ENCODE data around the gene RPS6KA2.

Gene RPS6KA2

DNA sequence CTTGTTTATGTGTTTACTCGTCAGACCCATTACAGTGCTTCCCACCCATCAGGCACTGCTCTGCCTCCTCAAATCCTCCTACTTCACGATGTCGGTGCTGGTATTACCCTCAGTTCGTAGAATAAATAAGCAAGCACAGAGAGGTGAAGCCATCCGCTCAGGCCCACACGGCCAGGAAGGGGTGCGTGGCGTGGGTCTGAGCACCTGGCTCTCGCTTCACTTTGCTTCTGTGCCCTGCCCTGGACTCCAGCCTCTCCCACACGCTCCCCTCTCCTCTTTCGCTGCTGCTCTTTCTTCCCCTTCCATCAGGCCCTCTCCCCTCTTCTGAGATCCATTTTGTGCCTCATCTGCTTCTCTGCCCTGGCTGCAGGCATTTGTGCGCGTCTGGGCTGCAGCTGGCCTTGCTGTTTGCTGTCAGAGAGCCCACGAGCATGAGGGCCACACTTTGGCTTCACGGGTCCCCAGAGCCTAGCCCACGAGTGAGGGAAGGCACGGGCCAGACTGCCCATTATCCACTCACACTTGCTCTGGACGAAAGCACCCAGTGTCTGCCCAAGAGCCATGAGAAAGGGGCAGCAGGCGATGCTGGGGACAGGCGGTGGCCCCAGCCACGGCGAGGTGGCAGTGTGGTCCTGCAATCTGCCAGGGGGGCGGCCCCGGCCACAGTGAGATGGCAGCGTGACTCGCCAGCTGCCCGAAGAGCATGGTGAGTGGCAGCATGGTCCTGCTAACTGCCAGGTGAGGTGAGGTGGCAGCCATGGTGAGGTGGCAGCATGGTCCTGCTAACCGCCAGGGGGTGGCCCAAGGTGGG, 148.1 kb downstream of the RPS6KA2 start:
- no peak for DNase-seq

DNA sequence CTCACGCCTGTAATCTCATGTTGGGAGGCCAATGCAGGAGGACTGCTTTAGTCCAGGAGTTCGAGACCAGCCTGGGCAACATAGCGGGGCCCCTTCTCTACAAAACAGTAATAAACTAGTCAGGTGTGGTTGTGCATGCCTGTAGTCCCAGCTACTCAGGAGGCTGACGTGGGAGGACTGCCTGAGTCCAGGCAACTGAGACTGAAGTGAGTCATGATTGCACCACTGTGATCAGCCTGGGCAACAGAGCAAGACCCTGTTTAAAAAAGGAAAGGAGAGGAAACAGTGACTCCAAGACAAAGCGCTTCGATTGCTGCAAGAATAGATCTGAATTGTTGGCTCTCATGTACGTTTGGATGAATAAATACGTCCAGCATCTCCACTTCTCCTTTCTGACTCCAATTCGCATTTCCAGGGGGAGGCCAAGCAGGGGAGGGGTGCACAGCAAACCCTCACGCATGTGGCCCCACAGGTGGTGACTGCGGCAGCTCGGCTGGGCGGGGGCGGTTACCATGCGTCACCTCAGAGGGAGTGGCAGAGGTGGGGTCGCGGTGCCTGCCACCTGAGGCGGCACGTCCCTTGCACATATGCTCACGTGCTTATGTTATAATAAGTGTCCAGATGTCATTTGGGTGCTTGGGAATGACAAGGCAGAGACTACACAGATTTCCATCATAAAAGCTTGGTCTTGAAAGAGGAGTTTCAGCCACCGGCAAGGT, 149.2 kb downstream of the RPS6KA2 start:
- no peak for DNase-seq

DNA sequence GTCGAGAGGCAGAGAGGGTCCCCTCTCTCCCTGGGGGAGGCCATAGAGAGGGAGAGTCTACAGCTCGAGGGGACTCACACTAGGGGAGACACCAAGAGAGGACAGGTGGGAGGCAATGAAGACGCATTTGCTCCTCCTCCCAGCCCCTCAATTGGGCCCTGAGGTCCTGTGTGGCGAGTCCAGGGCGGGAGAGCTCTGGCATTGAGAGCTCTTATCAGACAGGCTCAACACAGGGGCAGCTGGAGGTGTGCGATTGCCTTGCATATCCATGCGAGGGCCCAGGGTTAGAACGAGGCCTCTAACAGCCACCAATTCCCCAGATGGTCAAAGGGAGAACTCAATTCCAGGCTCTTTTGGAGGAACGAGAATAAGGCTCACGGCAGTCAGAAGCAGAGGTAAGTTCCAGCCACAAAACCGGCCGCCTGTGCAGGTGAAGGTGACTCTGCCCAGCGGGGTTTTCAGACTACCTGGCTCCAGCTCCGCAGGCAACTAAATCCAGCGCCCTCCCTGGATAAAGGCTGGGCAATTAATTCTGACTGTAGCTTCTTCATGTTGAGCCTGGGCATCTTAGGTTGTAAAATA, 150.3 kb downstream of the RPS6KA2 start:
- no peak for DNase-seq

DNA sequence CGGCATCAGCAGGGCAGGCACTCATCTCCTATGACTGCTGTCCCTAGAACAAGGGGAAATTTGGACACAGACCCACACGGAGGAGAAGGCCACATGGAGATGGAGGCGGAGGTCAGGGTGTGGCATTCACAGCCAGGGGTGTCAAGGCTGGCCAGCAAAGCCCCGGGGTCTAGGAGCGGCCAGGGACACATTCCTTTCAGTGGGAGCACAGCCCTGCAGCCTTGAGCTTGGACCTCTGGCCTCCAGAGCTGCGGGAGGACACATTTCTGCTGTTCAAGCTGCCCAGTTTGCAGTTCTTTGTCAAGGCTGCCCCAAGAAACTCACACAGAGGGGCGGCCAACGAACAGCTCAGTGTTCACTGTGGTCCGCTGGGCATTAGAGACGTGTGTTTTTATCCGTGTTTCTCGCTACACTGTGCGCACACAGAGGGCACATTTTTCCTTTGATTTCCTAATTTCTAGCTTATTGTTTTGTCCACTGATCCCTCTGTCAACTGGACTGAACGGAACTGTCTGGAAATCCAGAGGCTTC, 150.9 kb downstream of the RPS6KA2 start:
- no peak for DNase-seq

DNA sequence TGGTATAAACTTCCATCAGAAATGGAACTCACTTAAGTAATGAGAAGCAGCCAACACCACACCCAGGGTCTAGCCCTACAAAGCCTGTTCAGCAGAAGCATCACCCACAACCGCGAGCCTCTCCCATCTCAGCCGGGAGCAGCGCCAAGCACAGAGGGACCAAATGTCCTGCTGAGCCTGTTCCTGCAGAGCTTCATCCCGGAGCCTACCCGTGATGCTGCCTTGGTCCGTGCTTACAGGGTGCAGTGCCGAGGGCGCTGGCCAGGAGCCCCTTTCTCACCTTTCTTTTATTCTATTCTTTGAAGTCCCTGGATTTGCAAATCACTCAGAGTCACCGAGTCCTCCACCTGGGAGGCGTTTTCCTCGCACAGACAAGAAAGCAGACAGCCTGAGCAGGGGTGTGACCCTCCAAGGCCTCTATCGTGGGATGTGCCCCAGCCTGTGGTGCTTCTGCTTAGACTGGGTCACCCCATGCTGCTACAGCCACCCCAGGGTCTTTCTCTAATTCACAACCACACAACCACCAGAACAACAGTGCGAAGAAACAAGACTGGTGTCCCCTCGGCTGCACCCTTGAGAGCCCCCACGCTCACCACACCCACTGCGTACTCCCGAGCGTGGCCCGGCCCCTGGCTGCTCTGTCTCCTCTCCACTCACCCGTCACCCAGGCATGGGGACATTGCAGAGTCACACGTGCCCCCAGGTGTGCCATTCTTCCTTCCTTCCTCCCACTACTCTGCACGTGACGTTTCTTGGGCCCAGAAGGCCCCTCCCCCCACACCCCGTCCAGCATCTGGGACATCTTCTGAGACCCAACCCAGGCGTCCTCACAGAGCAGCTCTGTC, 152.1 kb downstream of the RPS6KA2 start:
- DNase-seq, result no peak

DNA sequence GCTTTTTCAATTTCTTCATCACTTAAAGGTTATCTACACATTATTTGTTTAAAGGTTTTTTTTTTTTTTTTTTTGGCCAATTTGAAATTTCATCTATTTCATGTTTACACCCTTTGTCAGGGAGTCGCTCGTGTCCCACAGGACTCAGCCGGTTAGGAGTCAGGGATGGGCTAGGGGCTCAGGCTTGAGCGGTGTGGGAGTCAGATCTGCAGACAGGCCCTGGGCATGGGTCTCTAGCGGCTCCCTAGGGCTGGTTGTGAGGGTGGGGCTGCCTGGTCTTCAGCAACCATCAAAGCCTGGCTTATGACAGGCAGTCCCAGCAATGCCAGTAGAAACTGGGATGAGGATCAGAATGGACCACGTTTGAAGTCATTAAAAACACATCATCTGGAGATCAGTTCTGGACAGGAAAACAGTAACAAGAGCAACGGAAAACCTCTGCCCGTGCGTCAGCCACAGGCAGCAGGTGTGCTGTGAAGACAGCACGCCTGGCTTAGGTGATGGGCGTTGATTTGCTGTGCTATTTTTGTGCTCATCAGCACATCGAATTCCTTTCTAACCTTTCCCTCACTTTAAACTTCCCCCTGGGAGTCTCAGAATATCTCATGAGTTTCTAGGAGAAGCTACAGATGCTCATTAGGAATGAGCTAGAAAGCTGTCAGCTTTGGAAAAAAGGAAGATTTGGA, 153.0 kb downstream of the RPS6KA2 start:
- DNase-seq, result no peak

DNA sequence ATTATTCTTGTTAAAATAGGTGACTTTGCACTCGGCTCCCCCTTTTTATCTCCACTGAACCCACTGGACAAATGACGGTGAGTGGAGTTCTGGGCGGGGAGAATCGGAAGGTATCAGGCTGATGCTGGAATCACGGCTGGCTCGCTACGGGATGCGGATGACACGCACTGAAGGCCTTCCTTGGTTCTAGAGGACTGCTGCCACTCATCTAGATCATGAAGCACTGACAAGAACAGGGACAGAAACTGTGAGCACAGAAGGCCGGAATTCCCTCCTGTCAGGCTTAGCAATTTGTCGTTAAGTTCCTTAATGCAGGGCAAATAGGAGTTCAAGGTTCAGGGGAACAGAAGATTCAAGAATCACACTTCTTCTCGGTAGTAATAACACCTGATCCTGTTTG, 154.4 kb downstream of the RPS6KA2 start:
- DNase-seq, result no peak

DNA sequence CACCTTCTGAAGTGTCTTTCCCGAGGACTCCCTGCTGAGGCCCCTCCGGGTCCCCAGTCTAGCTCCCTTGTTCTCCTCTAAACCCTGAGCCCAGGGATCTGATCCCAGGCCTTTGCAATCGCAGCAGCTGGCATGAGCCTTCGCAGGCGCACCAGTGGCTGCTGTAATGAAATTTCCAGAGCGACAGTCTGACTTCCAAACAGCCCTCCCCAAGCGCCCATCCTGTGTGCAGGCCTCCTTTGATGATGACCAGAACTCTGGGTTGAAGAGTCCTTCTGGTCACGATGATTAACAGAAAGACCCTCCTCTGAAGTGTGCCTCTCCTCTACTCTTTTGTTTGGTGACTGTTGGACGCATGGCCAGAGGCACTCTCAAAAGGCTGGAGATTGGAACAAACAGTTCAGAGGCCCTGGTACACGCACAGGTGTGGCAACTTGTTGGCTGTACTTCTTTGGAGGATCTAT, 155.2 kb downstream of the RPS6KA2 start:
- no peak for DNase-seq

DNA sequence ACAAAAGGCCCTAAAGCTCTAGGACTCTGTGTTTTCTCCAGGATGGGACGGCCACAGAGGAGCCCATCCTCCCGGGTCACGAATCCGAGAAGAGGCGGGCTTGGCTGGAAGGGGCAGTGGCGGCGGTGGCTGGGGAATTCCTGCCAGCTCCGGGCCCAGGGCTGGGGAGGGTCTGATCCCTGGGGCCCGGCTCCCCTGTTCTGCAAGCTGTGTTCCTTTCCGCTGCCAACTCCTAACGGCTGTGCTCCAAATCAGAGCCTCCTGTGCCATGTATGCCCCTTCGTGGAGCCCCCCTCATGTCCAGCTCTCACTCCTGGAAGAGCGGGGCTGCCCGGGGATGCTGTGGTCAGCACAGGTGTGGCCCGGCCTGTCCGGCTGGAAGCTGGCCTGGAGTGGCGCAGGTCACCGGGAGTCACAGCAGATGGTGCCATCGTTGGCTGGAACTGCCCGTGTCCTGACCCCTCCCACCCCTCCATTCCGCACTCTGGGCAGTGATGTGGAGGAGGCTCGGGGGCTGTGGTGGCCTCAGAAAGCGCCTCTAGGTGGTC, 156.1 kb downstream of the RPS6KA2 start:
- no peak for DNase-seq

DNA sequence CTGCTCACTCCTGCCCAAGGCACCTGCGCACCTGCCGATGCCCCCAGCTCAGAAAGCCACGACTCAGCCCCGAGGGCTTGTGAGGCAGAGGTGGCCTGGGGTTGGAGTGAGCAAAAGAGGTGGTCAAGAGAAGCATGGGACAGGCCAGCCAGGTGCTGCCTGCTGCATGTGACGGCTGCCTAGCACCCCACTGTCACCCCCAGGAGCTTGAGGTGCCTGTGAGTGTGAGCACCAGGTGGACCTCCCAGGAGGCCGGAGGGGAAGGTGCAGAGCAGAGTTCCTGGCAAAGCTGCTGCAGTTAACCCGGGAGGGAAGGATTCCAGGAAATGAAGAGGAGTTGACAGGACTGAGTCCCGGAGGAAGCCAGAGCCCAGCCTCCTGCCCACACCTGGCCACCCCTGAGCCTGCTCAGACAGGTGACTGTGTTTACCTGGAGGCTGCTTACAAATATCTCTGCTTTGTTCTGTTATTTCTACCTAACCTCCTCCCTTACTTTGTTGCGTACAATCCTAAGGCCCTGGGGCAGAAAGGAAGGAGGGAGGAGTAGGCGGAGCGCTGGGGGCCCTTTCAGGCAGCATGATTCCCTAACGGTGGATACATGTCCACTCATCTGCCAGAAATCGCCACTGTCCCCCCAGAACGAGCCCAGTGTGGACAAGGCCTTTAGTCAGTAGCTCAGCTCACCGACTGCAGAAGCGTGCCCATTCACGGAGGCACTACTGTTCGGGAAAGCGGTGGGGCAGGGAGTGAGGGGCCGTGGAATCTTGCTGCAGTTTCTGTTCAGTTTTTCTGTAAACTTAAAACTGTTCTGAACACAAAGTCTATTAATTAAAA, 156.8 kb downstream of the RPS6KA2 start:
- DNase-seq, result no peak

DNA sequence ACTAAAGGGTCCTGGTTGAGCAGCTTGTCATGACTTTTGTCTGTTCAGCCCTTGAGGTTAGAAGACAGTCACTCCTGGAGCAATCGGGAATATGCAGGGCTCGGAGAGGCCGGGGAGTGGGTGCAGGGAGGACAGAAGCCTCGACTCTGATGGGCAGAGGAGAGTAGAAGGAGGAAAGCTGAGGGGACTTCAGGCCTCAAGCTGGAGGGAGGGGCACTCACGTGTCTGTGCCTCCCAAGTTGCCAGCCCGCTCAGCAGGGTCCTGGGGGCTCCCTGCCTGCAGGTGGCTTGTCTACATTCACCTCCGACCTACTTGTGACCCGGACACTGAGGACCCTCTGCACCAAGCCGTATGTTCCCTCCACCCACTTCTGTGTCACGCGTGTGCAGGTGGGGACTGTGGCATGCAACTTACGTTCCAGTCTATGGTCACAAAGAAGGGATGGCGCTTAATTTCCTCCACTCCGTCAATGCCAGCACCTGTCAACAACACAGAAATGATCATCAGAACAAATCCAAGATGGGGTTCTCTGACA, 157.6 kb downstream of the RPS6KA2 start:
- DNase-seq, result no peak

DNA sequence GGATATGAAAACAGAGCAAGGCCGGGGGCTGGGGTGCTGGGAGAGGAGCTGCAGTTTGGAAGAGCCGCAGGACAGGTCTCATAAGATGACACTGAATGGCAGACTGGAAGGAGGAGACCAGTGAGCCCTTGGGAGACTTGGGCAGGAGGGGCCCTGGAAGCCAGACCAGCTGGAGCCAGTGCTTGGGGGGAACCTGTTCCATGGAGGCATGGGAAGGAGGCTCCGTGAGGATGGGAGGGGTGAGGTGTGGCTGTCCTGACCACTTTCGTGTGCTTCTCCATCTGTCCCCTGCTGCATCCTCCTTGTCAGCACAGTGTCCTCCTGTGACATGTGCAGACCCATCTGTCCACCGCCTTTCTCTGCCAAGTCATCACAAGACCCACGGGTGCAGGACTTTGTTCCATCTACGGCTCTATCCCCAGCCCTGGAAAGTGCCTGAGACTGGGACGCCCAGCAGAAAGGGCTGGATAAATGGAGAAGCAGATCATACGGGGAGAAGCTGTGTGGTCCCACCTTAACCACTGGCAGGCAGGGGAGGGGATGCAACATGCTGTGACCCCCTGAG, 159.5 kb downstream of the RPS6KA2 start:
- no peak for DNase-seq

DNA sequence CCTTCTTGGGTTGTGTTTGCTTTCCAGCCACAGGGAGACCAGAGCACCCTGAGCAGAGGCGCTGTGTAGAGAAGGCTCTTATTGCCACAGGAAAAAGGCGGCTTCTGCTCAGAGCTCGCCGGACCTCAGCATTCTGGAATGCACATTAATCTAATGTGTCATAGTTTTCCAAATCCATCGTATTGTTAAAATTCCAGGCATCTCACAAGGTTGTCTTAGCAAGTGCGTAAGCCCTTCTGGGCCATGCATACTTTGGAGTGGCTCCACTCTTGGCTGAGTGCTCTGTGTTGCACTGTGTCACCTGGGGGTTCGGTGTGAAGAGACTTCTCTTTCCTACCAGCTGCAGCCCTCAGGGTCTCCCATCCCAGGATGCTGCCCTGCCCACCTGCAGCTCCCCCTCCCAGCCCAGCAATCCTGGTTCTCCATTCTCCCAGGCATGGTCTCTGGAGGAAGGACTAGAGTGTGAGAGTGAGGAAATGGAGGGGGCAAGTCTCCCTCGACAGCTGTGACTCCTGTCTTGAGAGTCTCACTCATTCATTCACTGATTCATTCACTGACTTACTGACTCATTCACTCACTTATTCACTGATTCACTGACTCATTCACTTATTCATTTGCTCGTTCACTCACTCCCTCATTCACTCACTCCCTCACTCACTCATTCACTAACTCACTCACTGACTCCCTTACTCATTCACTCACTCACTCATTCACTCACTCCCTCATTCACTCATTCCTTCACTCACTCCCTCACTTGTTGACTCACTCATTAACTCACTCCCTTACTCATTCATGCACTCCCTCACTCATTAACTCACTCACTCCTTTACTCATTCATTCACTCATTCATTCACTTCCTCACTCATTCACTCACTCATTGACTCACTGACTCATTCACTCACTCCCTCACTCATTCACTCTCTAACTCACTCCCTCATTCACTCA, 160.6 kb downstream of the RPS6KA2 start:
- no peak for DNase-seq

DNA sequence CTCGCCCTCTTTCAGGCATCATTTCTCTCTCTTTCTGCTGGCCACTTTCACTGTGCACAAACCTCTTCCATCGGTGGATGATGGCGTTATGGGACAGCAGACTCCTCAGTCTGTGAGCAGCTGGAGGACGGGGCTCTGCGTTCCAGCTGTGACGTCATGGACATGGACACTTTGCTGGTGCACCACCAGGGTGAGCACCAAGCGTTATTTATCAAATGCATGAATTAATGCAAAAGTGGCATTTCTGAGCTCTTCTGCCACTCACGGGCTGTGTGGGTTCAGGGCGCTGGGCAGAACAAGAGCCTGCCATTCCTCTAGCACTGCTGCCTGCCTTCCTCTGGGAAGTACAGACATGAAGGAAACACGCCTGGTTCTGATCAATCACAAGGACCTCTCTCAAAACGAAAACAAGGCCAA, 161.4 kb downstream of the RPS6KA2 start:
- DNase-seq, result no peak

DNA sequence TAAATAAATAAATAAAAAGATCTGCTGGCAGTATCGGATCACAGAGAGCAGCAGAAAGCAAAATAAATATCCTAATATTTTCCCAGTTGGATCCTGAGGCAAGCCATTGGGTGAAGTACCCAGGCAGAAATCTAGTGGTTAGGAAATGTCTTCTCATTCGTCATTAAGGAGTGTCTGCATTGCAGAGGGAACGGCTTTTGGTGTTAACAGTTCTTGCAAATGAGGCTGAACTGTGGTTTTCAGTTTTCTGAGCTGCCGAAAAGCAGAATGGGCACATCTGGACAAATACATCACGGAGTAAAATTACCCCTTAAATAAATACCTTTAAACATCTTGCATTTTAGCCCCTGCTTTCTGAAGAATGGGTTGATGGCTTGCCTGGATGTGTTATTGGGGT, 162.1 kb downstream of the RPS6KA2 start:
- DNase-seq, result no peak

DNA sequence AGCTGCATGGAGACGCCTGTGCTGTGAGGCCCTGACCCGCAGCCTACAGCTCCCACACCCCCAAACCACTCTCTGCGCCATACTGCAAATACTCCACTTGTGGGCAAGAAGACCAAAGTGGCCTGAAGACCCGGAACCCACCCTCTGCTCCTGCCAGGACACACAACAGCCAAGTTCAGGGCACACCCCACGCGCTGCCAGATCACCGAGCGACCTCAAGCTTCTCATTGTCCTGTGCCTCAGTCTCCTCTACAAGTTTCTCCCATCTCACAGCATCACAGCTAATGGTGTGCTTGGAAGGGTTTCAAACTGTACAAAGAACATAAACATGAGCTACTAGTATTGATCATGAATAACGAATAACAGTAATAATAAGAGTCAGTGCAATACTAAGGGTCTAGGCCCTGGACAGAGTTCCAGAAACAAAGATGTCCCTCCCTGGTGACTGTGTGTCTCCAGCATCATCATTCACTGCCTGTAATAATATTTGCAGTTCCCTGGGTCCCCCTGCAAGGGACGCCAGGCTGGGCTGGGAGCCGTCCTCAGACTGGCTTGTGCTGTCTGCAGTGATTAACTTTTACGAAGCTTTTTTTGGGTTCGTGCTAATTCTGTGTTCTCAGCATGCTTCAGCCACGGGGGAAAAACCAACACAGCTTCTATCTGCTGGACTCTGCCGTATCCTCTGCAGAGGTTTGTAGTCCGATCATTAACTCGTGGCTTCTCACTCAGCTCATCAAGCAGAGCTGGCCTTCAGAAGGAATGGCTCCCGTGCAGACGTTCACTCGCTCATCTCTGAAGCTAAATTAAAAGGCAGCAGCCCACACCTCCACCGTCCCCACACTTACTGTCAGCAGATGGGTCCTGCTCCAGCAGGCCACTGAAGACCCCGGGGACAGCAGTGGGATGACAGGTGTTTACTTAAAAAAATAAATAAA, 162.7 kb downstream of the RPS6KA2 start:
- no peak for DNase-seq

DNA sequence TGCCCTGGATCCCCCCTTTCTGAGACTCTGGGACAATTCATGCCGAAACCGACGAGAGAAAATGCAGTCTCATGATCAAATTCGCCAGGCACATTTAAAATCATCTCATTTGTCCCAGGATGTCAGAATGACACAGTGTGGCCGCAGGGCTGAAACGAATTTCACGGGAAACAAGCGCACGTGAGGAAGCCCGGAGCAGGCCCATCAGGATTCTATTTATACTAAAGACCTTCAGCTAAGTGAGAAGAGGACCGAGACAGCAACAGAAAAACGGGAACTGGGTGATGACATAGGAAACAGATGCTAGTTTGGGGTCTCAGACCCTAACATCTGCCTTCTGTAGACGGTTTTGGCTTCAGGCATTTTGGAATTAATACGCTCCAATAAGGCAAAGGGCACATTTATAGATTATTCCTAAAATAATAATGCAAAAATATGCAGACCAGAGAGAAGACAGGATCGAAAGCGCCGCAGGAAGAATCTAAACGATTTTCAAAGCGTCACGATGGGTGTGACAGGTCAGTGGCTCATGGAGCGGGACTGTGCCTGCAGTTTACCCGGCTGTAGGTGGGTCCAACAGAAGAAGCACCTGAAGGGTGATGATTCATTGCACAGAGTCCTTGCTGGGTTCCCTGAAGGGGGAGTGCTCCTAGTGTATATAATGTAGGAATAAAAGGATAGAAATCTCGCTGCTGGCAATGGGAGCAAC, 163.5 kb downstream of the RPS6KA2 start:
- no peak for DNase-seq
